Measurements from ENCODE around the gene ZNF438. TPM values are rescaled to one million over a fixed set of nuclear protein-coding genes. Genes with fewer than 3 reads are reported as not detected.
A peak's percentile ranks its signal among the peaks of the same experiment; 100 is the strongest.

The ZNF438 gene
- total and polyA plus RNA-seq, 2 of the 8 experiments (the other 6 are each of a cell fraction or from before 2014, with no cell fraction given), result 0.95 to 1.7 TPM

DNA sequence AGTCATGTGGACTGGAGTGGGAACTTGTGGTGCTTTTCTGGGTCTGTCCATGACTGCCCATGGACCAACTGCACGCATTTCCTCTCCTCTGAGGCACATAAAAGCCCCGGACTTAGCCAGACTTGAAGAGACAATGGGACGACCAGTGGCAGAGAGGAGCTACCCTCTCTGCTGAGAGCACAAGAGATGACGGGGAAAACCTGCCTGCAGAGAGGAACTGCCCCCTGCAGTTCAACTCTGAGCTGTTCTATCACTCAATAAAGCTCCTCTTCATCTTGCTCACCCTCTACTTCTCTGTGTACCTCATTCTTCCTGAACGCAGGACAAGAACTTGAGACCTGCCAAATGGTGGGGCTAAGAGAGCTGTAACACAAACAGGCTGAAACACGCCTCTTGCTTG is 184.5 kb downstream of the ZNF438 start:
- no peaks in the 10 kb centered on the region for H3K9me3 ChIP-seq (ENCODE audit: insufficient read depth in 2 of 2, low read depth in 1 of 2, low read length in 1 of 2)
- no peak overlapping the region for H4K5ac ChIP-seq (ENCODE audit: insufficient read length, low read depth, low read length)
- H4K91ac ChIP-seq (replicated peaks; ENCODE audit: insufficient read length, low read length), result no peak overlapping the region
- no peak overlapping the region for H3K27ac ChIP-seq (ENCODE audit: low read depth, low read length)
- ChIA-PET POLR2A (ENCODE audit: partially characterized antibody) (no interaction called here), CTCF (ENCODE audit: partially characterized antibody) (interaction anchor here (0.6 to 1.3 kb wide), 6 partner anchors 11 to 775 kb away, joined by 3 to 4 read pairs (median 3); no protein-coding TSS in a partner anchor)
- no peaks in the 10 kb centered on the region for H3K79me2 ChIP-seq (ENCODE audit: control insufficient read depth in 1 of 2, insufficient read depth in 2 of 2, low read length in 2 of 2)
- H4K20me1 ChIP-seq (replicated peaks in 1 of 2; ENCODE audit: control insufficient read depth in 1 of 2, insufficient read depth in 2 of 2, low read length in 2 of 2), result no peaks in the 10 kb centered on the region
- H4K8ac ChIP-seq (ENCODE audit: extremely low read depth, insufficient read depth, low read length), result no peak overlapping the region
- no peak overlapping the region for H3K18ac ChIP-seq (ENCODE audit: extremely low read depth, low read length)
- DNase-seq (ENCODE audit: low read depth in 1 of 2, low spot score in 2 of 2) (no peak), FAIRE-seq (no peak)
- no peak overlapping the region for H3K14ac ChIP-seq (ENCODE audit: insufficient read length)
- no peak overlapping the region for H3K9ac ChIP-seq (replicated peaks in 1 of 4; ENCODE audit: extremely low read depth in 1 of 4, low read depth in 3 of 4, low read length in 3 of 4)
- no peaks in the 10 kb centered on the region for H3K36me3 ChIP-seq (ENCODE audit: control insufficient read depth in 2 of 4, insufficient read depth in 4 of 4, low read length in 3 of 4)
- no peak overlapping the region for H3K23ac ChIP-seq (ENCODE audit: insufficient read length)
- no peak overlapping the region for H2BK5ac ChIP-seq (ENCODE audit: low read depth, low read length)
- no peak overlapping the region for H3K4ac ChIP-seq (replicated peaks; ENCODE audit: insufficient read length, low read depth, low read length)
- H2BK120ac ChIP-seq (replicated peaks; ENCODE audit: low read depth, low read length), result no peak overlapping the region
- H2BK20ac ChIP-seq (ENCODE audit: low read length), result no peak overlapping the region
- no peak overlapping the region for H2BK12ac ChIP-seq (ENCODE audit: low read depth, low read length)
- H2AFZ ChIP-seq (ENCODE audit: low read length), result no peak overlapping the region
- H2AK5ac ChIP-seq (ENCODE audit: low read depth, low read length), result no peak overlapping the region
- no peak overlapping the region for H3K4me2 ChIP-seq (ENCODE audit: insufficient read depth in 1 of 2, low read depth in 2 of 2, low read length in 2 of 2)
- H3K4me1 ChIP-seq (replicated peaks in 1 of 4; ENCODE audit: control insufficient read depth in 3 of 4, insufficient read depth in 4 of 4, low read length in 3 of 4), result no peaks in the 10 kb centered on the region; a peak in 1 of 7 replicates
- H3K79me1 ChIP-seq (ENCODE audit: low read depth, low read length), result no peaks in the 10 kb centered on the region
- H3K4me3 ChIP-seq (ENCODE audit: extremely low read depth in 1 of 4, insufficient read depth in 2 of 4, low read depth in 3 of 4, low read length in 4 of 4), result no peak overlapping the region
- no peak overlapping the region for H2BK15ac ChIP-seq (ENCODE audit: low read length)
- no peaks in the 10 kb centered on the region for H3K23me2 ChIP-seq (ENCODE audit: low read depth, low read length)
- H3K27me3 ChIP-seq (replicated peaks in 1 of 4; ENCODE audit: control insufficient read depth in 3 of 4, extremely low read depth in 1 of 4, insufficient read depth in 3 of 4, low read length in 3 of 4), result no peaks in the 10 kb centered on the region
- WGBS, 2 experiments (ENCODE audit: extremely low coverage in 1 of 2, insufficient coverage in 1 of 2, insufficient read length in 1 of 2, insufficient replicate concordance in 2 of 2, low coverage in 1 of 2, low lambda C conversion rate in 2 of 2, missing lambda C conversion rate in 1 of 2), result 82% methylated on average over 6 of the region's 6 CpGs; no CpG with 5 or more reads in 1 of the 2 experiments
- no peak overlapping the region for H3K56ac ChIP-seq (replicated peaks; ENCODE audit: insufficient read length, low read depth, low read length)
- TF ChIP-seq CREB1 (IDR thresholded peaks at IDR 0.05) (no peak), BACH1 (IDR thresholded peaks at IDR 0.05; ENCODE audit: low read length) (no peak), CTCF (IDR thresholded peaks at IDR 0.05; ENCODE audit: control extremely low read depth in 1 of 3, insufficient read depth in 1 of 3, low read depth in 1 of 3, low read length in 3 of 3) (peak in 1 of 3 experiments; percentile 3; a peak in 1 of 4 replicates), GTF2F1 (IDR thresholded peaks at IDR 0.05; ENCODE audit: borderline replicate concordance, low read depth, low read length) (no peak), BCL11A (IDR thresholded peaks at IDR 0.05; ENCODE audit: low read depth in 2 of 2, low read length in 2 of 2) (no peak), RAD21 (IDR thresholded peaks at IDR 0.05 in 1 of 2, conservative IDR thresholded peaks at IDR 0.05 in 1 of 2; ENCODE audit: low read depth in 2 of 2, low read length in 2 of 2) (peak in 1 of 2 experiments; percentile 12; a peak in 1 of 4 replicates), HDAC6 (IDR thresholded peaks at IDR 0.05; ENCODE audit: low read depth, low read length) (no peak), RNF2 (IDR thresholded peaks at IDR 0.05; ENCODE audit: borderline replicate concordance, low read depth, low read length, missing control alignments, poor library complexity, severe bottlenecking) (no peak)
